DOHH2 (cell line): ENCODE measurements around the gene MGAT4C.

Experiments used
- EZH2phosphoT487 ChIP-seq: fragments of 200-600 bp; sonication (generic); IDR thresholded peaks from 2 replicates; pipeline ENCODE4 v1.6.1; 2017; ENCODE audit warnings: borderline replicate concordance, mild to moderate bottlenecking, antibody characterized with exemption, low read length, moderate library complexity, mixed read lengths
- TF ChIP-seq, protein P1 (sequence below): fragments of 200-600 bp; sonication (generic); IDR thresholded peaks from one replicate; pipeline ENCODE4 v1.5.1; 2014; ENCODE audit warnings: antibody characterized with exemption, mild to moderate bottlenecking, low read depth, low read length; ENCODE audit not compliant: poor library complexity, severe bottlenecking

DNA sequence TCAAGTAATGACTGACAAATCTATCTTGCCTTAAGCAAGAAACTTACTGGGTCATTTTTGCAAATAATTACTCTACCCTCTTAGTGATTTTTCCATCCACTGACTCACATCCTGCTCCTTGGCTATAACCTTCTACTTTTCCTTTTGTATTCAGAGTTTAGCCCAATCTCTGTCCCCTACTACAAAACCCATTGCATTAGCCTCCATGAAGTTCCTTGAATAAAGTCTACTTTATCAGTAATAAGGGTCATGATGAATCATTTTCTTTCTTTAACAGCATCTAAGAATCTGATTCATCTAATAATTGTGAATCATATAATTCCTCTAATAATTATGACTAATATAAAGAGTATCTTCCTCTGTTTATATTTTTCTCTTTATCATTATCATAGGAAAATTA is 249.5 kb downstream of the MGAT4C start:
- TF ChIP-seq, protein P1, sequence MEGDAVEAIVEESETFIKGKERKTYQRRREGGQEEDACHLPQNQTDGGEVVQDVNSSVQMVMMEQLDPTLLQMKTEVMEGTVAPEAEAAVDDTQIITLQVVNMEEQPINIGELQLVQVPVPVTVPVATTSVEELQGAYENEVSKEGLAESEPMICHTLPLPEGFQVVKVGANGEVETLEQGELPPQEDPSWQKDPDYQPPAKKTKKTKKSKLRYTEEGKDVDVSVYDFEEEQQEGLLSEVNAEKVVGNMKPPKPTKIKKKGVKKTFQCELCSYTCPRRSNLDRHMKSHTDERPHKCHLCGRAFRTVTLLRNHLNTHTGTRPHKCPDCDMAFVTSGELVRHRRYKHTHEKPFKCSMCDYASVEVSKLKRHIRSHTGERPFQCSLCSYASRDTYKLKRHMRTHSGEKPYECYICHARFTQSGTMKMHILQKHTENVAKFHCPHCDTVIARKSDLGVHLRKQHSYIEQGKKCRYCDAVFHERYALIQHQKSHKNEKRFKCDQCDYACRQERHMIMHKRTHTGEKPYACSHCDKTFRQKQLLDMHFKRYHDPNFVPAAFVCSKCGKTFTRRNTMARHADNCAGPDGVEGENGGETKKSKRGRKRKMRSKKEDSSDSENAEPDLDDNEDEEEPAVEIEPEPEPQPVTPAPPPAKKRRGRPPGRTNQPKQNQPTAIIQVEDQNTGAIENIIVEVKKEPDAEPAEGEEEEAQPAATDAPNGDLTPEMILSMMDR: no peak
- no peak for TF ChIP-seq EZH2phosphoT487
